WERI-Rb-1 (cell line): ENCODE results near the gene SLC25A25.

Experiments
- DNase-seq: peaks from one replicate; pipeline ENCODE4 v3.0.0-alpha.2; 2020
- H3K27ac ChIP-seq: fragments of 250-450 bp; sonication (Bioruptor Pico); 2 replicates; pipeline ENCODE4 v1.5.1; 2020; ENCODE audit warnings: mild to moderate bottlenecking, moderate library complexity
- H3K27me3 ChIP-seq: fragments of 250-450 bp; sonication (Bioruptor Pico); 2 replicates; pipeline ENCODE4 v1.5.1; 2021; ENCODE audit warnings: mild to moderate bottlenecking, low read depth, moderate library complexity; ENCODE audit not compliant: insufficient read depth, severe bottlenecking
- H3K36me3 ChIP-seq: fragments of 250-450 bp; sonication (Bioruptor Pico); 2 replicates; pipeline ENCODE4 v1.5.1; 2020; ENCODE audit warnings: mild to moderate bottlenecking, moderate library complexity
- H3K4me3 ChIP-seq: 2 replicates; pipeline ENCODE4 v1.5.1; 2011; ENCODE audit warnings: low read depth, mild to moderate bottlenecking, control low read depth, low read length
- H3K9me3 ChIP-seq: fragments of 250-450 bp; sonication (Bioruptor Pico); 2 replicates; pipeline ENCODE4 v1.5.1; 2021; ENCODE audit warnings: mild to moderate bottlenecking, moderate library complexity; ENCODE audit not compliant: severe bottlenecking
- TF ChIP-seq, protein P1 (sequence below): IDR thresholded peaks from 2 replicates; pipeline ENCODE4 v1.5.1; 2011; ENCODE audit warnings: low read depth, mild to moderate bottlenecking, control low read depth, inconsistent platforms, low read length

Gene SLC25A25

DNA sequence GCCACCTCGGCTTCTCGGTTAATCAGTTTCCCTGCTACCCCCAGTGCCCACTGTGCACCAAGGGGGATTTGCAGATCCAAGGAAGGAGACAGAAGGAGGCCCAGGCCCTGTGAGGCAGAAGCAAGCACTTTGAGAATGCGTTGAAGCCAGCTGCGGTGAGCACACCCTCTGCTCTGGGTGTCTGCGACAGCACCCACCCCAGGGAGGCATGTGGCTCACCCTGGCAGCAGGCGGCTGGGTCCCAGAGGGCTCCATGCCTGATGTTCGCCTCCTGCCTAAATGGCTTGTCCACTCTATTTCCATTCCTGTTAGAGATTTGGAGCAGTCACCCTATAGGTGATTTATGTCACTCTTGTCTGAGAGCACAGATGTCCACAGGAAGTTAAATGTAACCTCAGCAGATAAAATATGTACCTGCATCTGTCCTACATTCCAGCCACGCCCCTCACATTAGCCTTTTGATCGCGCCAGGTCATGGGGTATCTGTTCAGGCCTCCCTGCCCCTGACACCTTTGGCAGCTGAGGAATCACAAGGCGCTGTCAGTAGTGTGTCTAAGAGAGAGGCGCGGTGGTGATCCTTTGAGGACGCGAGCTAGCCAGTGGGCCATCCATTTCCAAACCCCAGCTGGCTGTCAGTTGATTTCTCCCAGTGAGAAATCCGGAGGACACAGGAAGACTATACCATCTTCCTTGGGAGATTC lies 31.3 kb downstream of the SLC25A25 start:
- Histone ChIP-seq H3K36me3 (peaks cover 48% of the 10 kb centered on the region), H3K9me3 (no peaks in the 10 kb centered on the region), H3K4me3 (no peak overlapping the region), H3K27me3 (no peaks in the 10 kb centered on the region), H3K27ac (peak overlapping the region; percentile 52)
- TF ChIP-seq, protein P1, sequence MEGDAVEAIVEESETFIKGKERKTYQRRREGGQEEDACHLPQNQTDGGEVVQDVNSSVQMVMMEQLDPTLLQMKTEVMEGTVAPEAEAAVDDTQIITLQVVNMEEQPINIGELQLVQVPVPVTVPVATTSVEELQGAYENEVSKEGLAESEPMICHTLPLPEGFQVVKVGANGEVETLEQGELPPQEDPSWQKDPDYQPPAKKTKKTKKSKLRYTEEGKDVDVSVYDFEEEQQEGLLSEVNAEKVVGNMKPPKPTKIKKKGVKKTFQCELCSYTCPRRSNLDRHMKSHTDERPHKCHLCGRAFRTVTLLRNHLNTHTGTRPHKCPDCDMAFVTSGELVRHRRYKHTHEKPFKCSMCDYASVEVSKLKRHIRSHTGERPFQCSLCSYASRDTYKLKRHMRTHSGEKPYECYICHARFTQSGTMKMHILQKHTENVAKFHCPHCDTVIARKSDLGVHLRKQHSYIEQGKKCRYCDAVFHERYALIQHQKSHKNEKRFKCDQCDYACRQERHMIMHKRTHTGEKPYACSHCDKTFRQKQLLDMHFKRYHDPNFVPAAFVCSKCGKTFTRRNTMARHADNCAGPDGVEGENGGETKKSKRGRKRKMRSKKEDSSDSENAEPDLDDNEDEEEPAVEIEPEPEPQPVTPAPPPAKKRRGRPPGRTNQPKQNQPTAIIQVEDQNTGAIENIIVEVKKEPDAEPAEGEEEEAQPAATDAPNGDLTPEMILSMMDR: no peak
- DNase-seq: no peak

DNA sequence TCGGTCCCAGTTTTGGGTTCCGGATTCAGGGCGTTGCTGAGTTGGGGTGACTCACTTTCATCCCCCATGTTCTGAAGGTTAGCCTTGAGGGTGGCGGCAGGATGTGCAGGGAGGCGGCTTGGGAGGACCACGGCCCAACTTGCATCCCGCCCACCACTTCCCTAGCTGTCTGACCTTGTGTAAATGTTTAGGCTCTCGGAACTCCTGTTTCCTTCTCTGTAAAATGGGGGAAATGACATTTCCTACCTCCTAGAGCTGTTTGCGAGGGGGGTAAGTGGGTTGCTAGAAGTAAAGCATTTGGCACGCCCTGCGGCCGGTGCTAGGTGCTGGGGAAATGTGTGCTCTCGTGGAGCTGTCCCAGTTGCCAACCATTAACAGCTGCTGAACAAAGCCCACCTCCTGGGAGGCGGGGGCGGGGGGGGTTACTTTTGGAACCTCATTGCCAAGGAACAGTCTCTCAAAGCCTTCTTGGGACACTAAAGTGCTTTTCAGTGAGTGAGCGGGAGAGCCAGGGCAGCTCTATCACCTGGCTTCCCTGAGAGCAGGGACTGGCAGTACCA lies 32.0 kb downstream of the SLC25A25 start:
- TF ChIP-seq, protein P1: no peak
- H3K36me3 ChIP-seq: peaks cover 48% of the 10 kb centered on the region
- H3K27me3 ChIP-seq: no peaks in the 10 kb centered on the region
- no peak for DNase-seq
- H3K4me3 ChIP-seq: no peak overlapping the region
- H3K9me3 ChIP-seq: no peaks in the 10 kb centered on the region
- H3K27ac ChIP-seq: no peak overlapping the region

DNA sequence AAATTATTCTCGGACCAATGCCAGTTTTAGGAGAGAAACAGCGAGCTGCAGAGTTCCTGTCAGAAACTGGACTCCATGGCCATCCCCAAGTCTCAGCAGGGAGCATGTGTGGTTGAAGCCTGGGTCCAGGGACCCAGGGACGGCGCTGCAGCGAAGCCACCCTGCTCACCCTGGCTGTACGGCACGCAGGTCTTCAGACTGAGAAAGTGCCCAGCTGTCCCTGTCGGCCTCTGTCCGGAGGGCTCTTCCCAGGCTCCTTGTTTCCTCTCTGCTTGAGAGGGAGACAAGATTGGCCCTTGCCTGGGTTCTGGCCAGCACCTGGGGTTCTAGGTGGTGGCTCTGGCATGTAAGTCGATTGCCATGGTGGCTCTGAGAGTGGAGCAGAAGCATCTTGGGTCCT lies 32.5 kb downstream of the SLC25A25 start:
- no peak overlapping the region for H3K27ac ChIP-seq
- no peak overlapping the region for H3K4me3 ChIP-seq
- H3K9me3 ChIP-seq: no peaks in the 10 kb centered on the region
- H3K36me3 ChIP-seq: peaks cover 54% of the 10 kb centered on the region
- TF ChIP-seq, protein P1: no peak
- DNase-seq: no peak
- H3K27me3 ChIP-seq: no peaks in the 10 kb centered on the region

DNA sequence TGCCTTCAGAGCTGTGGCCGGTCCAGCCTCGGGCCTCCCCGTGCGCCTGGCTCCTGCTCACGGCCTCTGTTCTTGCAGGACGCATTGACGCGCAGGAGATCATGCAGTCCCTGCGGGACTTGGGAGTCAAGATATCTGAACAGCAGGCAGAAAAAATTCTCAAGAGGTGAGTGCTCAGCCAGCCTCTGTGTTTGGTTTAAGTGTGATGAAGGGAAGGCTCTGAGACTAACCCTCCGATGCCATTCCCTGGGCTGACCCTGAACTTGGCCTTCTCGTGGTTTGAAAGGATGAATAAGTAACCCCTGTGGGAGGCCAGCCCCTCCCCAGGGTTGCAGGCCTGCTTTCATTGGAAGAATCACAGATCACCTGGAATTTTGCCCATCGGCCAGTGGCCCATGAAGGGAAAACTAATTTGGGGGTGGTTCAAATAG lies 33.2 kb downstream of the SLC25A25 start:
- Histone ChIP-seq H3K27ac (no peak overlapping the region), H3K9me3 (no peaks in the 10 kb centered on the region), H3K4me3 (no peak overlapping the region), H3K27me3 (no peaks in the 10 kb centered on the region), H3K36me3 (peaks cover 60% of the 10 kb centered on the region)
- no peak for DNase-seq
- TF ChIP-seq, protein P1: no peak

DNA sequence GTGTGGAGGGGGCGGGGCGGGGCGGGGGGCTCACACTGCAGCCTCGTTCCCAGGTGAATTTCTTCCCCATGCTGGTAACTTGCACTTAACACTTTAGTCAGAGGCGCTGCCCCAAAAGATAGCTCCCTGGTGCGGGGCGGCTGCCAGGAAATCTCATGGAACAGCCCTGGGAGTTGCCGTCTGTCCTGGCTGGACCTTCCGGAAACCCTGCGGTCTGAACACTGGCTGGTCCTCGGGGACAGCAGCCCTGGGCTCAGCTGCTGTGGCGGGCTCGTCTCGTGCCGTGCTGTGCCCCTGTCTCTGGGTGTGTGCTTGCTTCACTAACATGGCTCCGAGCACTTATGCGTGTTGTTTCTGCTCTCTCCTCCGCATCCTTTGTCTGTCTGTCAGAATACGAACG lies 33.7 kb downstream of the SLC25A25 start:
- TF ChIP-seq, protein P1: no peak
- no peaks in the 10 kb centered on the region for H3K9me3 ChIP-seq
- H3K27ac ChIP-seq: no peak overlapping the region
- peaks cover 65% of the 10 kb centered on the region for H3K36me3 ChIP-seq
- H3K4me3 ChIP-seq: no peak overlapping the region
- DNase-seq: no peak
- no peaks in the 10 kb centered on the region for H3K27me3 ChIP-seq
